ENCODE data around the gene FNDC10.
A peak's percentile ranks its signal among the peaks of the same experiment; 100 is the strongest.

The FNDC10 gene

GRCh38 chr1:1617516-1617915, 17.6 kb upstream of the FNDC10 start:
- FAIRE-seq = no peak
- DNase-seq (ENCODE audit: extremely low spot score, insufficient read length, low read depth) = no peak

- no peak for DNase-seq (ENCODE audit: extremely low spot score, insufficient read length, low read depth)
- no peak for FAIRE-seq
Observed at GRCh38 chr1:1616838-1617237, 16.9 kb upstream of the FNDC10 start.

- no peak for DNase-seq (ENCODE audit: extremely low spot score, insufficient read length, low read depth)
- FAIRE-seq = no peak
Observed at GRCh38 chr1:1616045-1616790, 16.3 kb upstream of the FNDC10 start.

- FAIRE-seq (peak; percentile 97), DNase-seq (ENCODE audit: extremely low spot score, insufficient read length, low read depth) (peak; percentile 100)
Observed at GRCh38 chr1:1615256-1616044, 15.5 kb upstream of the FNDC10 start, which contains the start of gene MIB2. Gene MIB2 (plus strand): TSS chr1:1615500. CDS start chr1:1623453, 7,953 bp downstream.

GRCh38 chr1:1614954-1615255, 15.0 kb upstream of the FNDC10 start:
- DNase-seq (ENCODE audit: extremely low spot score, insufficient read length, low read depth) (no peak), FAIRE-seq (no peak)

GRCh38 chr1:1614204-1614953, 14.4 kb upstream of the FNDC10 start:
- DNase-seq (ENCODE audit: extremely low spot score, insufficient read length, low read depth) (no peak), FAIRE-seq (no peak)

- FAIRE-seq (no peak), DNase-seq (ENCODE audit: extremely low spot score, insufficient read length, low read depth) (no peak)
Observed at GRCh38 chr1:1613509-1614082, 13.7 kb upstream of the FNDC10 start.

- DNase-seq (ENCODE audit: extremely low spot score, insufficient read length, low read depth) (no peak), FAIRE-seq (no peak)
Observed at GRCh38 chr1:1612104-1612400, 12.1 kb upstream of the FNDC10 start.

- no peak for DNase-seq (ENCODE audit: extremely low spot score, insufficient read length, low read depth)
- FAIRE-seq = no peak
Observed at GRCh38 chr1:1610796-1611195, 10.9 kb upstream of the FNDC10 start.

GRCh38 chr1:1609822-1610485, 10.0 kb upstream of the FNDC10 start:
- FAIRE-seq (no peak), DNase-seq (ENCODE audit: extremely low spot score, insufficient read length, low read depth) (no peak)

- FAIRE-seq = no peak
- no peak for DNase-seq (ENCODE audit: extremely low spot score, insufficient read length, low read depth)
Observed at GRCh38 chr1:1606232-1606631, 6.3 kb upstream of the FNDC10 start.

- FAIRE-seq (no peak), DNase-seq (ENCODE audit: extremely low spot score, insufficient read length, low read depth) (no peak)
Observed at GRCh38 chr1:1605724-1606123, 5.8 kb upstream of the FNDC10 start.

GRCh38 chr1:1605034-1605591, 5.2 kb upstream of the FNDC10 start:
- no peak for FAIRE-seq
- no peak for DNase-seq (ENCODE audit: extremely low spot score, insufficient read length, low read depth)

- no peak for FAIRE-seq
Observed at GRCh38 chr1:1604374-1605033, 4.6 kb upstream of the FNDC10 start.

GRCh38 chr1:1603671-1604373, 3.9 kb upstream of the FNDC10 start:
- DNase-seq (ENCODE audit: extremely low spot score, insufficient read length, low read depth) (no peak), FAIRE-seq (no peak)

More at GRCh38 chr1:1604374-1605033, 4.6 kb upstream of the FNDC10 start:
- DNase-seq (ENCODE audit: extremely low spot score, insufficient read length, low read depth) = no peak

- FAIRE-seq = no peak
Observed at GRCh38 chr1:1602968-1603506, 3.1 kb upstream of the FNDC10 start.

GRCh38 chr1:1602304-1602967, 2.5 kb upstream of the FNDC10 start:
- FAIRE-seq (peak; percentile 70), DNase-seq (ENCODE audit: extremely low spot score, insufficient read length, low read depth) (no peak)

More at GRCh38 chr1:1602968-1603506, 3.1 kb upstream of the FNDC10 start:
- no peak for DNase-seq (ENCODE audit: extremely low spot score, insufficient read length, low read depth)
